Small intestine (tissue), 7 donors: ENCODE results near the gene ITSN1. TPM values are rescaled to one million over a fixed set of nuclear protein-coding genes. Genes with fewer than 3 reads are reported as not detected.
"Not testable (repeated sequence)": the region's sequence is repeated elsewhere in the genome, so short reads cannot be mapped to it uniquely, and the experiment has no call there.

ENCODE experiments used
- DNase-seq, 2 donors: peaks; one replicate each; pipeline versions ENCODE4 v3.0.0 to v3.0.0-alpha.2; 2013
- FAIRE-seq: peaks from 2 replicates; lab custom pipeline; 2012; peaks lifted over from hg19 to GRCh38; lab: Jason Lieb, UNC
- H3K27ac ChIP-seq, 3 donors: one replicate each; pipeline ENCODE4 v1.5.1; 2013; ENCODE audit warnings: low read length in 2 of 3, mild to moderate bottlenecking in 2 of 3, control low read depth in 1 of 3, inconsistent platforms in 1 of 3, low read depth in 1 of 3, moderate library complexity in 1 of 3
- H3K27me3 ChIP-seq, 3 donors: one replicate each; pipeline ENCODE4 v1.6.1; 2013; ENCODE audit warnings: low read length in 3 of 3, inconsistent platforms in 1 of 3; ENCODE audit not compliant: control insufficient read depth in 3 of 3, insufficient read depth in 3 of 3
- H3K36me3 ChIP-seq, 3 donors: one replicate each; pipeline ENCODE4 v1.6.1; 2013; ENCODE audit warnings: low read length in 3 of 3, inconsistent platforms in 1 of 3, low read depth in 1 of 3, mild to moderate bottlenecking in 1 of 3, moderate library complexity in 1 of 3; ENCODE audit not compliant: control insufficient read depth in 3 of 3, insufficient read depth in 2 of 3
- H3K4me1 ChIP-seq, 3 donors: one replicate each; pipeline ENCODE4 v1.6.1; 2013; ENCODE audit warnings: low read length in 2 of 3, inconsistent platforms in 1 of 3, low read depth in 1 of 3, mild to moderate bottlenecking in 1 of 3, moderate library complexity in 1 of 3; ENCODE audit not compliant: control insufficient read depth in 3 of 3, insufficient read depth in 2 of 3
- H3K4me3 ChIP-seq, 3 donors: one replicate each; pipeline ENCODE4 v1.5.1; 2013; ENCODE audit warnings: low read length in 3 of 3, control low read depth in 1 of 3, inconsistent platforms in 1 of 3, low read depth in 1 of 3, mild to moderate bottlenecking in 1 of 3, moderate library complexity in 1 of 3
- H3K9me3 ChIP-seq, 2 donors: one replicate each; pipeline ENCODE4 v1.6.1; 2013; ENCODE audit warnings: low read depth in 1 of 2, low read length in 1 of 2; ENCODE audit not compliant: control insufficient read depth in 2 of 2, insufficient read depth in 1 of 2
- WGBS, 3 donors: extraction: QIAGEN DNeasy Blood & Tissue Kit; methylation state at CpG; one replicate each; pipeline ENCODE4 v1.1.7; 2013; 5-methylcytosine and 5-hydroxymethylcytosine counted together
- polyA plus RNA-seq, 4 donors: library from polyadenylated mRNA; stranded (reverse) in 3 of 4; unstranded in 1 of 4; fragments of 200-250 nt in 3 of 4; fragments of 120-200 nt in 1 of 4; gene quantifications; one replicate each; pipeline versions ENCODE4 v1.2.1 to v1.2.3, GENCODE V29; 2013
- donor health status: healthy with polysubstance abuse.
- donor health status: control.
- donor health status: control.
- donor health status: Bipolar disorder and iron deficiency.
- donor health status: healthy.

Gene ITSN1
- polyA plus RNA-seq, 4 donors: 10.5 to 38.0 (median 21.1) TPM

GRCh38 chr21:33859373-33860102 lies 217.2 kb downstream of the ITSN1 start:
- Histone ChIP-seq H3K4me3 (no peak overlapping the region), H3K27me3 (no peaks in the 10 kb centered on the region), H3K27ac (no peak overlapping the region), H3K4me1 (no peaks in the 10 kb centered on the region), H3K36me3 (no peaks in the 10 kb centered on the region), H3K9me3 (no peaks in the 10 kb centered on the region)
- 85 to 91% (median 88%) methylated on average over 18 of the region's 18 CpGs for WGBS, 3 donors
- FAIRE-seq (no peak), DNase-seq (no peak)

- no peaks in the 10 kb centered on the region for H3K36me3 ChIP-seq
- no peaks in the 10 kb centered on the region for H3K4me1 ChIP-seq
- WGBS, 3 donors: 87 to 90% (median 90%) methylated on average over 8 of the region's 8 CpGs
- DNase-seq: no peak
- H3K9me3 ChIP-seq: no peaks in the 10 kb centered on the region
- FAIRE-seq: no peak
- no peaks in the 10 kb centered on the region for H3K27me3 ChIP-seq
- H3K4me3 ChIP-seq: no peak overlapping the region
- H3K27ac ChIP-seq: no peak overlapping the region
These were observed 218.1 kb downstream of the ITSN1 start for GRCh38 chr21:33860332-33860879.

GRCh38 chr21:33861125-33861524 lies 218.8 kb downstream of the ITSN1 start:
- no peak for FAIRE-seq

GRCh38 chr21:33863191-33863590 lies 220.9 kb downstream of the ITSN1 start:
- H3K9me3 ChIP-seq, H3K4me1 ChIP-seq, H3K27me3 ChIP-seq, H3K4me3 ChIP-seq, DNase-seq, FAIRE-seq, H3K27ac ChIP-seq, H3K36me3 ChIP-seq: not testable (repeated sequence)
- 93 to 96% (median 95%) methylated on average over 8 of the region's 8 CpGs for WGBS, 3 donors

More at GRCh38 chr21:33861125-33861524, 218.8 kb downstream of the ITSN1 start:
- Histone ChIP-seq H3K4me3 (no peak overlapping the region), H3K27ac (no peak overlapping the region), H3K4me1 (no peaks in the 10 kb centered on the region), H3K36me3 (no peaks in the 10 kb centered on the region), H3K9me3 (no peaks in the 10 kb centered on the region), H3K27me3 (no peaks in the 10 kb centered on the region)
- WGBS, 3 donors: 83 to 92% (median 91%) methylated on average over 3 of the region's 3 CpGs
- no peak for DNase-seq

- no peak for FAIRE-seq
- WGBS, 3 donors: 70 to 85% (median 72%) methylated on average over 1 of the region's 1 CpG
These were observed 221.8 kb downstream of the ITSN1 start for GRCh38 chr21:33864150-33864549.

GRCh38 chr21:33865176-33865575 lies 222.9 kb downstream of the ITSN1 start:
- Histone ChIP-seq H3K9me3 (no peaks in the 10 kb centered on the region), H3K27me3 (no peaks in the 10 kb centered on the region), H3K4me1 (no peaks in the 10 kb centered on the region), H3K27ac (no peak overlapping the region), H3K4me3 (no peak overlapping the region), H3K36me3 (no peaks in the 10 kb centered on the region)
- no peak for DNase-seq
- WGBS, 3 donors: 86 to 92% (median 87%) methylated on average over 9 of the region's 9 CpGs
- no peak for FAIRE-seq

More at GRCh38 chr21:33864150-33864549, 221.8 kb downstream of the ITSN1 start:
- no peak for DNase-seq
- Histone ChIP-seq H3K4me3 (no peak overlapping the region), H3K36me3 (no peaks in the 10 kb centered on the region), H3K4me1 (no peaks in the 10 kb centered on the region), H3K27me3 (no peaks in the 10 kb centered on the region), H3K27ac (no peak overlapping the region), H3K9me3 (no peaks in the 10 kb centered on the region)

- DNase-seq (no peak), FAIRE-seq (no peak)
- Histone ChIP-seq H3K4me1 (no peaks in the 10 kb centered on the region), H3K27ac (no peak overlapping the region), H3K4me3 (no peak overlapping the region), H3K27me3 (no peaks in the 10 kb centered on the region), H3K9me3 (no peaks in the 10 kb centered on the region), H3K36me3 (no peaks in the 10 kb centered on the region)
- 80 to 89% (median 87%) methylated on average over 7 to 8 of the region's 8 CpGs for WGBS, 3 donors
These were observed 223.8 kb downstream of the ITSN1 start for GRCh38 chr21:33865996-33866575.

- FAIRE-seq: no peak
- WGBS, 3 donors: 76 to 85% (median 82%) methylated on average over 2 of the region's 2 CpGs
- H3K27me3 ChIP-seq: no peaks in the 10 kb centered on the region
- H3K4me3 ChIP-seq: no peak overlapping the region
- no peak overlapping the region for H3K27ac ChIP-seq
- no peaks in the 10 kb centered on the region for H3K4me1 ChIP-seq
- no peaks in the 10 kb centered on the region for H3K36me3 ChIP-seq
- DNase-seq: no peak
- H3K9me3 ChIP-seq: no peaks in the 10 kb centered on the region
These were observed 224.5 kb downstream of the ITSN1 start for GRCh38 chr21:33866826-33867225.
